ENCODE measurements around the gene REXO1. TPM values are rescaled to one million over a fixed set of nuclear protein-coding genes. Genes with fewer than 3 reads are reported as not detected.

The REXO1 gene
- total and polyA plus RNA-seq, 2 of the 13 experiments (the other 11 are each of a cell fraction or from before 2014, with no cell fraction given), result 5.0 to 11.2 TPM

DNA sequence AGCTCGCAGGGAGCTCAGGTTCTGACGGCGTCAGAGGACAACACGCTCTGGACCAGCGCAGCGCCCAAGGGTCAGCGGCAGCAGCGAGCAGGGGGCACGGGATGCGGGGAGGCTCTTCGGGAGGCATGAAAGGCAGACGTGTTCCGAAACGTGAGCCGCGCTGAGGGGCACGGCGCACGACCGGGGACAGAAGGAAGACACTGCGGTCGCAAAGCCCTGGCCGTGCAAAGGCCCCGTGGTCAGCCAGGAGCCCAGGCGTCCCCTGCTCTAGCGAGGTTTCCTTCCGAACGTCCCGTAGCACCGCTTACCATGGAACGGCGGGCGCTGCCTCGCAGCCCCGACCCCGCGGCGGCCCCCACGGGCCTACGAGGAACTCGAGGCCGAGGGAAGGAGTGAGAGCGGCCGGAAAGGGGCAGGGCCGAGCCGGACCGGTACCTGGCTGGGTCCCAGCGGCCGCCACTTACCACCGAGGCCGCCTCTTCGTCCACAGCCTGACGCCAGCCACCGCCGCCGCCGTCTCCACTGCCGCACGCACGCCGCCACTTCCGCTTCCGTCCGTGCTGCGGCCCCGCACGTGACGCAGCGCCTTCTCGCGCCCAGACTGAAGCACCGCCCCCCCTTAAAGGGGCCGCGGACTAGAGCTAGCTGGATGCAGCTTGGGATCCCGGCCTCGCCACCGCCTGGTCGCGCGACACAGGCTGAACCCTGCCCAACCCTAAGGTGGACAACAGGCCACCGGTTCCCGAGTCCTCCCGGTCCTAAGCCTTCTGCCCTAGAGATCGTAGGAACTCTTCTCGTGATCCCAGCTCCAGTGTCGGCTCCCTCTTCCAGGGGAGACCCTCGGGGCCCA lies 27.6 kb upstream of the REXO1 start (continued):
- no peak for TF ChIP-seq NR2F6 (IDR thresholded peaks at IDR 0.05)
- TF ChIP-seq NR2F6 (CRISPR knock-in tag; IDR thresholded peaks at IDR 0.05), result peak; percentile 59
- TF ChIP-seq, protein P1, sequence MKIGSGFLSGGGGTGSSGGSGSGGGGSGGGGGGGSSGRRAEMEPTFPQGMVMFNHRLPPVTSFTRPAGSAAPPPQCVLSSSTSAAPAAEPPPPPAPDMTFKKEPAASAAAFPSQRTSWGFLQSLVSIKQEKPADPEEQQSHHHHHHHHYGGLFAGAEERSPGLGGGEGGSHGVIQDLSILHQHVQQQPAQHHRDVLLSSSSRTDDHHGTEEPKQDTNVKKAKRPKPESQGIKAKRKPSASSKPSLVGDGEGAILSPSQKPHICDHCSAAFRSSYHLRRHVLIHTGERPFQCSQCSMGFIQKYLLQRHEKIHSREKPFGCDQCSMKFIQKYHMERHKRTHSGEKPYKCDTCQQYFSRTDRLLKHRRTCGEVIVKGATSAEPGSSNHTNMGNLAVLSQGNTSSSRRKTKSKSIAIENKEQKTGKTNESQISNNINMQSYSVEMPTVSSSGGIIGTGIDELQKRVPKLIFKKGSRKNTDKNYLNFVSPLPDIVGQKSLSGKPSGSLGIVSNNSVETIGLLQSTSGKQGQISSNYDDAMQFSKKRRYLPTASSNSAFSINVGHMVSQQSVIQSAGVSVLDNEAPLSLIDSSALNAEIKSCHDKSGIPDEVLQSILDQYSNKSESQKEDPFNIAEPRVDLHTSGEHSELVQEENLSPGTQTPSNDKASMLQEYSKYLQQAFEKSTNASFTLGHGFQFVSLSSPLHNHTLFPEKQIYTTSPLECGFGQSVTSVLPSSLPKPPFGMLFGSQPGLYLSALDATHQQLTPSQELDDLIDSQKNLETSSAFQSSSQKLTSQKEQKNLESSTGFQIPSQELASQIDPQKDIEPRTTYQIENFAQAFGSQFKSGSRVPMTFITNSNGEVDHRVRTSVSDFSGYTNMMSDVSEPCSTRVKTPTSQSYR (CRISPR knock-in tag; IDR thresholded peaks at IDR 0.05; ENCODE audit: borderline replicate concordance), result peak; percentile 35; the same call in 1 of the 2 replicates
- peak; percentile 39; the same call in 1 of the 2 replicates for TF ChIP-seq GFI1 (CRISPR knock-in tag; IDR thresholded peaks at IDR 0.05; ENCODE audit: borderline replicate concordance)
- TF ChIP-seq, protein P2, sequence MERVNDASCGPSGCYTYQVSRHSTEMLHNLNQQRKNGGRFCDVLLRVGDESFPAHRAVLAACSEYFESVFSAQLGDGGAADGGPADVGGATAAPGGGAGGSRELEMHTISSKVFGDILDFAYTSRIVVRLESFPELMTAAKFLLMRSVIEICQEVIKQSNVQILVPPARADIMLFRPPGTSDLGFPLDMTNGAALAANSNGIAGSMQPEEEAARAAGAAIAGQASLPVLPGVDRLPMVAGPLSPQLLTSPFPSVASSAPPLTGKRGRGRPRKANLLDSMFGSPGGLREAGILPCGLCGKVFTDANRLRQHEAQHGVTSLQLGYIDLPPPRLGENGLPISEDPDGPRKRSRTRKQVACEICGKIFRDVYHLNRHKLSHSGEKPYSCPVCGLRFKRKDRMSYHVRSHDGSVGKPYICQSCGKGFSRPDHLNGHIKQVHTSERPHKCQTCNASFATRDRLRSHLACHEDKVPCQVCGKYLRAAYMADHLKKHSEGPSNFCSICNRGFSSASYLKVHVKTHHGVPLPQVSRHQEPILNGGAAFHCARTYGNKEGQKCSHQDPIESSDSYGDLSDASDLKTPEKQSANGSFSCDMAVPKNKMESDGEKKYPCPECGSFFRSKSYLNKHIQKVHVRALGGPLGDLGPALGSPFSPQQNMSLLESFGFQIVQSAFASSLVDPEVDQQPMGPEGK (CRISPR knock-in tag; IDR thresholded peaks at IDR 0.05), result peak; percentile 72
- peak; percentile 75 for TF ChIP-seq CREB1 (IDR thresholded peaks at IDR 0.05)
- no peak; the same call in 1 of the 2 replicates for TF ChIP-seq CREB1 (CRISPR knock-in tag; IDR thresholded peaks at IDR 0.05)
- TF ChIP-seq NFIB (CRISPR knock-in tag; IDR thresholded peaks at IDR 0.05; ENCODE audit: borderline replicate concordance), result no peak; the same call in 1 of the 2 replicates
- TF ChIP-seq ZNF782 (CRISPR knock-in tag; IDR thresholded peaks at IDR 0.05; ENCODE audit: borderline replicate concordance), result peak; percentile 66; the same call in 1 of the 2 replicates
- peak; percentile 65; the same call in 1 of the 2 replicates for TF ChIP-seq FOSL2 (CRISPR knock-in tag; IDR thresholded peaks at IDR 0.05)
- TF ChIP-seq, protein P3, sequence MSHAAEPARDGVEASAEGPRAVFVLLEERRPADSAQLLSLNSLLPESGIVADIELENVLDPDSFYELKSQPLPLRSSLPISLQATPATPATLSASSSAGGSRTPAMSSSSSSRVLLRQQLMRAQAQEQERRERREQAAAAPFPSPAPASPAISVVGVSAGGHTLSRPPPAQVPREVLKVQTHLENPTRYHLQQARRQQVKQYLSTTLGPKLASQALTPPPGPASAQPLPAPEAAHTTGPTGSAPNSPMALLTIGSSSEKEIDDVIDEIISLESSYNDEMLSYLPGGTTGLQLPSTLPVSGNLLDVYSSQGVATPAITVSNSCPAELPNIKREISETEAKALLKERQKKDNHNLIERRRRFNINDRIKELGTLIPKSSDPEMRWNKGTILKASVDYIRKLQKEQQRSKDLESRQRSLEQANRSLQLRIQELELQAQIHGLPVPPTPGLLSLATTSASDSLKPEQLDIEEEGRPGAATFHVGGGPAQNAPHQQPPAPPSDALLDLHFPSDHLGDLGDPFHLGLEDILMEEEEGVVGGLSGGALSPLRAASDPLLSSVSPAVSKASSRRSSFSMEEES (CRISPR knock-in tag; IDR thresholded peaks at IDR 0.05), result peak; percentile 97
- TF ChIP-seq, protein P4, sequence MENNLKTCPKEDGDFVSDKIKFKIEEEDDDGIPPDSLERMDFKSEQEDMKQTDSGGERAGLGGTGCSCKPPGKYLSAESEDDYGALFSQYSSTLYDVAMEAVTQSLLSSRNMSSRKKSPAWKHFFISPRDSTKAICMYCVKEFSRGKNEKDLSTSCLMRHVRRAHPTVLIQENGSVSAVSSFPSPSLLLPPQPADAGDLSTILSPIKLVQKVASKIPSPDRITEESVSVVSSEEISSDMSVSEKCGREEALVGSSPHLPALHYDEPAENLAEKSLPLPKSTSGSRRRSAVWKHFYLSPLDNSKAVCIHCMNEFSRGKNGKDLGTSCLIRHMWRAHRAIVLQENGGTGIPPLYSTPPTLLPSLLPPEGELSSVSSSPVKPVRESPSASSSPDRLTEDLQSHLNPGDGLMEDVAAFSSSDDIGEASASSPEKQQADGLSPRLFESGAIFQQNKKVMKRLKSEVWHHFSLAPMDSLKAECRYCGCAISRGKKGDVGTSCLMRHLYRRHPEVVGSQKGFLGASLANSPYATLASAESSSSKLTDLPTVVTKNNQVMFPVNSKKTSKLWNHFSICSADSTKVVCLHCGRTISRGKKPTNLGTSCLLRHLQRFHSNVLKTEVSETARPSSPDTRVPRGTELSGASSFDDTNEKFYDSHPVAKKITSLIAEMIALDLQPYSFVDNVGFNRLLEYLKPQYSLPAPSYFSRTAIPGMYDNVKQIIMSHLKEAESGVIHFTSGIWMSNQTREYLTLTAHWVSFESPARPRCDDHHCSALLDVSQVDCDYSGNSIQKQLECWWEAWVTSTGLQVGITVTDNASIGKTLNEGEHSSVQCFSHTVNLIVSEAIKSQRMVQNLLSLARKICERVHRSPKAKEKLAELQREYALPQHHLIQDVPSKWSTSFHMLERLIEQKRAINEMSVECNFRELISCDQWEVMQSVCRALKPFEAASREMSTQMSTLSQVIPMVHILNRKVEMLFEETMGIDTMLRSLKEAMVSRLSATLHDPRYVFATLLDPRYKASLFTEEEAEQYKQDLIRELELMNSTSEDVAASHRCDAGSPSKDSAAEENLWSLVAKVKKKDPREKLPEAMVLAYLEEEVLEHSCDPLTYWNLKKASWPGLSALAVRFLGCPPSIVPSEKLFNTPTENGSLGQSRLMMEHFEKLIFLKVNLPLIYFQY (CRISPR knock-in tag; IDR thresholded peaks at IDR 0.05; ENCODE audit: borderline replicate concordance), result no peak; the same call in 1 of the 2 replicates
- TF ChIP-seq ZNF773 (CRISPR knock-in tag; IDR thresholded peaks at IDR 0.05; ENCODE audit: borderline replicate concordance), result peak; percentile 40; the same call in 1 of the 2 replicates
- TF ChIP-seq, protein P5, sequence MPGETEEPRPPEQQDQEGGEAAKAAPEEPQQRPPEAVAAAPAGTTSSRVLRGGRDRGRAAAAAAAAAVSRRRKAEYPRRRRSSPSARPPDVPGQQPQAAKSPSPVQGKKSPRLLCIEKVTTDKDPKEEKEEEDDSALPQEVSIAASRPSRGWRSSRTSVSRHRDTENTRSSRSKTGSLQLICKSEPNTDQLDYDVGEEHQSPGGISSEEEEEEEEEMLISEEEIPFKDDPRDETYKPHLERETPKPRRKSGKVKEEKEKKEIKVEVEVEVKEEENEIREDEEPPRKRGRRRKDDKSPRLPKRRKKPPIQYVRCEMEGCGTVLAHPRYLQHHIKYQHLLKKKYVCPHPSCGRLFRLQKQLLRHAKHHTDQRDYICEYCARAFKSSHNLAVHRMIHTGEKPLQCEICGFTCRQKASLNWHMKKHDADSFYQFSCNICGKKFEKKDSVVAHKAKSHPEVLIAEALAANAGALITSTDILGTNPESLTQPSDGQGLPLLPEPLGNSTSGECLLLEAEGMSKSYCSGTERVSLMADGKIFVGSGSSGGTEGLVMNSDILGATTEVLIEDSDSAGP (CRISPR knock-in tag; IDR thresholded peaks at IDR 0.05; ENCODE audit: borderline replicate concordance), result peak; percentile 100

Measured in HepG2 (cell line).